ENCODE results near the gene TST. TPM values are rescaled to one million over a fixed set of nuclear protein-coding genes. Genes with fewer than 3 reads are reported as not detected.
A peak's percentile ranks its signal among the peaks of the same experiment; 100 is the strongest.

TST gene
- polyA plus RNA-seq (2013), result 18.5 and 19.5 TPM in 2 replicates

DNA sequence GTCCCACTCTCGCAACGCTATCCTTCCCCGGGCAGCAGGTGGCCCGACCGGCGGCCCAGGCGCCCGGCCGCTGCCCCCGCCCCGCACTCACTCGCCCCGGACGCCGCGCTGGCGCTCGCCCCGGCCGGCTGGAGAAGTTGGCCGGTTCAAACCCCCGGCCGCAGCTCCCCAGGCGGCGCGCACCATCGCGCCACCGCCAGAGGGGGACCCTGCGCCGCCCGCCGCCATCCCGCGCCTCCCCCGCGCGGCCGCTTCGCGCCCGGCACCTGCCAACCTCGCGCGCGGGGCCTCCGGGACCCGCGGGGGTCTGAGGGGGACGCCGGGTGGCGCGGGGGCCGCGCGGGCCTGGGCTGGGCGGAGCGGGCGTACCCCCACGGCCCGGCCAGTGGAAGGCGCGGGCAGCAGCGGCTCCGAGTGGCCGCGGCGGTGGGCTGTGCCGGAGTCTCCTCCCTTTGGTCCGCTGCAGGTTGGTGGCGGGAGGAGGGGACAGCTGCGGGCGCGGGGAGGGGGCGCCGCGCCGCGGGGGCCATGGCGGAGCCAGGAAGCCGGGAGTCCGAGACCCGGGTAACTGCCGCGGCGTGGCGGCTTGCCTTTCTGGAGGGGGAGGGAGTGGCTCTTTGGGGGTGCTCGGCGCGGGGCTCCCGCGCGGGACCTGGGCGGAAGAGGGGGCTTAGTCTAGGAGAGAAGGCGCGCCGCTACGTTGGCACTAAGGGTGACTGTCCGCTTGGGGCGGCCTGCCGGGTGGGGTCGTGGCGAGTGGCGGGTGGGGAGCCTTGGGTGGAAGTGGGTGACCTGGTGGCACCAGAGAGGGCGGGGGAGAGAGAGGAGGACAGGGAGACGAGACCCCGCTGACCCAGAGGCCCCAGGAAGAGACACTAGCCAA lies at the start of gene TST, which contains the start of gene MPST:
TST (minus strand) TSS at position 139 of the 883 bp plus-strand sequence. CDS start 715 bp downstream, outside the sequence.
MPST (plus strand) TSS at position 434 of the 883 bp plus-strand sequence; CDS start at position 529, 95 bp downstream.
- H3K23ac ChIP-seq (ENCODE audit: low read length), result no peak within 1 kb of the TSS
- peak; percentile 41 to 71 for DNase-seq
- H3K4me1 ChIP-seq (ENCODE audit: control insufficient read depth in 1 of 2, insufficient read depth in 2 of 2, low read length in 2 of 2), result peaks cover 13 to 17% of the 10 kb centered on the region in 2 experiments
- peak within 1 kb of the TSS; percentile 85 for H4K8ac ChIP-seq (ENCODE audit: low read depth, low read length)
- peak within 1 kb of the TSS; percentile 88 for H3K18ac ChIP-seq (ENCODE audit: low read length)
- peak within 1 kb of the TSS; percentile 92 for H3K9ac ChIP-seq (ENCODE audit: low read length)
- peak within 1 kb of the TSS; percentile 88 for H3K14ac ChIP-seq (ENCODE audit: low read length)
- no peak within 1 kb of the TSS for H2BK12ac ChIP-seq (ENCODE audit: low read length)
- H2BK5ac ChIP-seq (ENCODE audit: low read depth, low read length, poor library complexity), result peak within 1 kb of the TSS; percentile 78
- peak within 1 kb of the TSS; percentile 81 for H3K4ac ChIP-seq (ENCODE audit: low read depth, low read length)
- H4K91ac ChIP-seq (ENCODE audit: low read depth, low read length), result peak within 1 kb of the TSS; percentile 95
- H2BK120ac ChIP-seq (ENCODE audit: insufficient read depth, low read length, poor library complexity), result peak within 1 kb of the TSS; percentile 70
- no peaks in the 10 kb centered on the region for H3K9me3 ChIP-seq (ENCODE audit: insufficient read depth, low read depth, low read length)
- H2AFZ ChIP-seq (ENCODE audit: insufficient read depth, low read length, poor library complexity), result peak within 1 kb of the TSS; percentile 82
- peak within 1 kb of the TSS; percentile 38 for H2AK5ac ChIP-seq (ENCODE audit: low read length)
- peak within 1 kb of the TSS; percentile 94 for H3K4me3 ChIP-seq (ENCODE audit: low read depth, low read length)
- H3K4me2 ChIP-seq (ENCODE audit: low read length), result peak within 1 kb of the TSS; percentile 85
- peaks cover 16 to 24% of the 10 kb centered on the region in 2 experiments for H3K36me3 ChIP-seq (ENCODE audit: control insufficient read depth in 1 of 2, insufficient read depth in 2 of 2, low read length in 2 of 2)
- H3K27me3 ChIP-seq (ENCODE audit: insufficient read depth, low read length), result no peaks in the 10 kb centered on the region
- H4K12ac ChIP-seq (ENCODE audit: low read depth, low read length), result peak within 1 kb of the TSS; percentile 78
- H3K79me2 ChIP-seq (ENCODE audit: control insufficient read depth, insufficient read depth, low read length, poor library complexity), result peaks cover 7% of the 10 kb centered on the region
- H3K79me1 ChIP-seq (ENCODE audit: low read length), result peaks cover 7% of the 10 kb centered on the region
- WGBS (ENCODE audit: extremely low coverage, insufficient coverage, insufficient read length), result no CpG with 5 or more reads among the region's 107 CpGs
- peak within 1 kb of the TSS; percentile 74 for H3K27ac ChIP-seq (ENCODE audit: low read depth, low read length)

DNA sequence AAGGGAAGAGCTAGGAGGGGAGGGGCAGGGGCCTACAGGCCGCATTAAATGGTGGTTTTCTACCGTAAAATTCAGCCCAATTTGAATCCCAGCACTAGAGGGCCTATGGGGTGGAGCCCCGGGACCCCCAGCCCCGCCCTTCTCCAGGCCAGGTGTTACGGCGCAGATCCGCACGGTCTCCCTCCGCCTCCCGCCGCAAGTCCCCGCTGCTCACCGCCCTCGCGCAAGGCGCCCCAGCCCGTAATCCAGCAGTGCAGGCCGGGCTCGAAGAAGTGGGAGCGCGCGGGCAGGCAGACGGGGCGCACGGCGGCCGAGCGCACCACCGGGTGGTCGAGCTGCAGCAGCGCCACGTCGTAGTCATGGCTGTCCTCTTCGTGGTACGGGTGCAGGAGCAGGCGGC lies 49.6 kb upstream of the TST start:
- Histone ChIP-seq H3K14ac (ENCODE audit: low read length) (no peak overlapping the region), H3K9ac (ENCODE audit: low read length) (no peak overlapping the region), H3K4me3 (ENCODE audit: low read depth, low read length) (no peak overlapping the region), H3K4me1 (ENCODE audit: control insufficient read depth in 1 of 2, insufficient read depth in 2 of 2, low read length in 2 of 2) (no peaks in the 10 kb centered on the region), H3K23ac (ENCODE audit: low read length) (no peak overlapping the region), H3K79me1 (ENCODE audit: low read length) (no peaks in the 10 kb centered on the region), H2AFZ (ENCODE audit: insufficient read depth, low read length, poor library complexity) (no peak overlapping the region), H2BK120ac (ENCODE audit: insufficient read depth, low read length, poor library complexity) (no peak overlapping the region), H3K27ac (ENCODE audit: low read depth, low read length) (no peak overlapping the region), H3K4me2 (ENCODE audit: low read length) (no peak overlapping the region), H2BK5ac (ENCODE audit: low read depth, low read length, poor library complexity) (no peak overlapping the region), H2BK12ac (ENCODE audit: low read length) (no peak overlapping the region), H3K27me3 (ENCODE audit: insufficient read depth, low read length) (peaks cover 14% of the 10 kb centered on the region), H4K8ac (ENCODE audit: low read depth, low read length) (no peak overlapping the region), H3K9me3 (ENCODE audit: insufficient read depth, low read depth, low read length) (peaks cover 5% of the 10 kb centered on the region), H3K4ac (ENCODE audit: low read depth, low read length) (no peak overlapping the region), H2AK5ac (ENCODE audit: low read length) (no peak overlapping the region), H3K36me3 (ENCODE audit: control insufficient read depth in 1 of 2, insufficient read depth in 2 of 2, low read length in 2 of 2) (no peaks in the 10 kb centered on the region), H4K91ac (ENCODE audit: low read depth, low read length) (no peak overlapping the region), H4K12ac (ENCODE audit: low read depth, low read length) (no peak overlapping the region), H3K79me2 (ENCODE audit: control insufficient read depth, insufficient read depth, low read length, poor library complexity) (no peaks in the 10 kb centered on the region), H3K18ac (ENCODE audit: low read length) (no peak overlapping the region)
- no CpG with 5 or more reads among the region's 36 CpGs for WGBS (ENCODE audit: extremely low coverage, insufficient coverage, insufficient read length)
- DNase-seq, result no peak

DNA sequence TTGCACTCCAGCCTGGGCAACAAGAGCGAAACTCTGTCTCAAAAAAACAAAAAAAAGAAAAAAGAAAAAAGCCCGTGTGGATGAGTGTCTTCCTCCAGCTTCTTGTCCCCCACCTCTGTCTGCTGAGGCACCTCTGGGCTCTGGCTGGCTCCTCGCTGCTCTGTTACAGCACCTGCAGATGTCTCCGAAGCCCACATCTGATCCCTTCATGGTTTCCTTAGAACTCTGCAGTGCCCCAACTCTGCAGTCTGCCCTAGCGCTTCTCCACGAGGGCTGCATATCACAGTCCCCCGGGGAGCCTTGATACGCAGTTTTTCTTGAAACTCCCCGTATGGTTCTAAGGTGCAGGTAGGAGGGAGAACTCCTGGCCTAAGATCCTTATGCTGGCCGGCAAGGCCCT lies 48.2 kb upstream of the TST start:
- Histone ChIP-seq H3K27me3 (ENCODE audit: insufficient read depth, low read length) (peaks cover 14% of the 10 kb centered on the region), H2BK5ac (ENCODE audit: low read depth, low read length, poor library complexity) (no peak overlapping the region), H2BK120ac (ENCODE audit: insufficient read depth, low read length, poor library complexity) (no peak overlapping the region), H2BK12ac (ENCODE audit: low read length) (no peak overlapping the region), H3K14ac (ENCODE audit: low read length) (no peak overlapping the region), H3K79me2 (ENCODE audit: control insufficient read depth, insufficient read depth, low read length, poor library complexity) (no peaks in the 10 kb centered on the region), H3K9me3 (ENCODE audit: insufficient read depth, low read depth, low read length) (peaks cover 7% of the 10 kb centered on the region), H3K9ac (ENCODE audit: low read length) (no peak overlapping the region), H3K79me1 (ENCODE audit: low read length) (no peaks in the 10 kb centered on the region), H3K4ac (ENCODE audit: low read depth, low read length) (no peak overlapping the region), H2AFZ (ENCODE audit: insufficient read depth, low read length, poor library complexity) (no peak overlapping the region), H3K4me1 (ENCODE audit: control insufficient read depth in 1 of 2, insufficient read depth in 2 of 2, low read length in 2 of 2) (no peaks in the 10 kb centered on the region), H3K4me3 (ENCODE audit: low read depth, low read length) (no peak overlapping the region), H3K18ac (ENCODE audit: low read length) (no peak overlapping the region), H4K8ac (ENCODE audit: low read depth, low read length) (no peak overlapping the region), H3K4me2 (ENCODE audit: low read length) (no peak overlapping the region), H4K91ac (ENCODE audit: low read depth, low read length) (no peak overlapping the region), H3K27ac (ENCODE audit: low read depth, low read length) (no peak overlapping the region), H3K23ac (ENCODE audit: low read length) (no peak overlapping the region), H4K12ac (ENCODE audit: low read depth, low read length) (no peak overlapping the region), H2AK5ac (ENCODE audit: low read length) (no peak overlapping the region), H3K36me3 (ENCODE audit: control insufficient read depth in 1 of 2, insufficient read depth in 2 of 2, low read length in 2 of 2) (no peaks in the 10 kb centered on the region)
- WGBS (ENCODE audit: extremely low coverage, insufficient coverage, insufficient read length), result no CpG with 5 or more reads among the region's 10 CpGs
- no peak for DNase-seq

GRCh38 chr22:37065961-37066360 lies 46.7 kb upstream of the TST start:
- H4K8ac ChIP-seq (ENCODE audit: low read depth, low read length), result no peak overlapping the region
- no CpG with 5 or more reads among the region's 9 CpGs for WGBS (ENCODE audit: extremely low coverage, insufficient coverage, insufficient read length)
- no peak overlapping the region for H4K91ac ChIP-seq (ENCODE audit: low read depth, low read length)
- H3K27ac ChIP-seq (ENCODE audit: low read depth, low read length), result no peak overlapping the region
- no peak overlapping the region for H3K4ac ChIP-seq (ENCODE audit: low read depth, low read length)
- no peaks in the 10 kb centered on the region for H3K79me2 ChIP-seq (ENCODE audit: control insufficient read depth, insufficient read depth, low read length, poor library complexity)
- no peaks in the 10 kb centered on the region for H3K36me3 ChIP-seq (ENCODE audit: control insufficient read depth in 1 of 2, insufficient read depth in 2 of 2, low read length in 2 of 2)
- peaks cover 14% of the 10 kb centered on the region for H3K27me3 ChIP-seq (ENCODE audit: insufficient read depth, low read length)
- no peak overlapping the region for H2AK5ac ChIP-seq (ENCODE audit: low read length)
- peaks cover 4% of the 10 kb centered on the region for H3K9me3 ChIP-seq (ENCODE audit: insufficient read depth, low read depth, low read length)
- no peak for DNase-seq
- no peak overlapping the region for H3K4me2 ChIP-seq (ENCODE audit: low read length)
- H4K12ac ChIP-seq (ENCODE audit: low read depth, low read length), result no peak overlapping the region
- H3K4me3 ChIP-seq (ENCODE audit: low read depth, low read length), result no peak overlapping the region
- no peak overlapping the region for H2AFZ ChIP-seq (ENCODE audit: insufficient read depth, low read length, poor library complexity)
- H2BK5ac ChIP-seq (ENCODE audit: low read depth, low read length, poor library complexity), result no peak overlapping the region
- no peaks in the 10 kb centered on the region for H3K4me1 ChIP-seq (ENCODE audit: control insufficient read depth in 1 of 2, insufficient read depth in 2 of 2, low read length in 2 of 2)
- H3K9ac ChIP-seq (ENCODE audit: low read length), result no peak overlapping the region
- H2BK12ac ChIP-seq (ENCODE audit: low read length), result no peak overlapping the region
- H2BK120ac ChIP-seq (ENCODE audit: insufficient read depth, low read length, poor library complexity), result no peak overlapping the region
- no peaks in the 10 kb centered on the region for H3K79me1 ChIP-seq (ENCODE audit: low read length)
- no peak overlapping the region for H3K18ac ChIP-seq (ENCODE audit: low read length)
- H3K14ac ChIP-seq (ENCODE audit: low read length), result no peak overlapping the region
- H3K23ac ChIP-seq (ENCODE audit: low read length), result no peak overlapping the region

Data from trophoblast cell (in vitro differentiated cells and primary cell).